IPS DF 4.7 (cell line): ENCODE data around the gene EPHA6.
"Not testable (repeated sequence)": the region's sequence is repeated elsewhere in the genome, so short reads cannot be mapped to it uniquely, and the experiment has no call there.

Experiments used
- DNase-seq: peaks from one replicate; pipeline ENCODE4 v3.0.0-alpha.2; 2013; ENCODE audit warnings: low spot score; ENCODE audit errors: extremely low read depth

The EPHA6 gene

GRCh38 chr3:97425002-97425401 is 610.6 kb downstream of the EPHA6 start:
- DNase-seq: no peak

GRCh38 chr3:97430601-97431000 is 616.2 kb downstream of the EPHA6 start:
- DNase-seq: no peak

- no peak for DNase-seq
Observed at GRCh38 chr3:97432914-97433313, 618.5 kb downstream of the EPHA6 start.

GRCh38 chr3:97438131-97438530 is 623.7 kb downstream of the EPHA6 start:
- no peak for DNase-seq

GRCh38 chr3:97439373-97439772 is 625.0 kb downstream of the EPHA6 start:
- DNase-seq: no peak

- DNase-seq: no peak
Observed at GRCh38 chr3:97464035-97464434, 649.6 kb downstream of the EPHA6 start.

GRCh38 chr3:97470481-97470880 is 656.1 kb downstream of the EPHA6 start:
- DNase-seq: no peak

- DNase-seq: no peak
Observed at GRCh38 chr3:97479740-97480139, 665.3 kb downstream of the EPHA6 start.

GRCh38 chr3:97480696-97481289 is 666.4 kb downstream of the EPHA6 start:
- DNase-seq: not testable (repeated sequence)

- DNase-seq: no peak
Observed at GRCh38 chr3:97481416-97481815, 667.0 kb downstream of the EPHA6 start.

- DNase-seq: no peak
Observed at GRCh38 chr3:97485206-97485605, 670.8 kb downstream of the EPHA6 start.

- DNase-seq: no peak
Observed at GRCh38 chr3:97487587-97487986, 673.2 kb downstream of the EPHA6 start.

GRCh38 chr3:97488741-97489140 is 674.3 kb downstream of the EPHA6 start:
- no peak for DNase-seq

- no peak for DNase-seq
Observed at GRCh38 chr3:97495896-97496295, 681.5 kb downstream of the EPHA6 start.

GRCh38 chr3:97497138-97497537 is 682.7 kb downstream of the EPHA6 start:
- no peak for DNase-seq

- DNase-seq: no peak
Observed at GRCh38 chr3:97504463-97504862, 690.1 kb downstream of the EPHA6 start.

- DNase-seq: no peak
Observed at GRCh38 chr3:97510795-97511194, 696.4 kb downstream of the EPHA6 start.

GRCh38 chr3:97515076-97515475 is 700.7 kb downstream of the EPHA6 start:
- no peak for DNase-seq

- DNase-seq: no peak
Observed at GRCh38 chr3:97530691-97531090, 716.3 kb downstream of the EPHA6 start.

- not testable (repeated sequence) for DNase-seq
Observed at GRCh38 chr3:97547573-97547972, 733.2 kb downstream of the EPHA6 start.

GRCh38 chr3:97550408-97550807 is 736.0 kb downstream of the EPHA6 start:
- DNase-seq: no peak

- DNase-seq: no peak
Observed at GRCh38 chr3:97552186-97552585, 737.8 kb downstream of the EPHA6 start.

GRCh38 chr3:97575742-97576141 is 761.3 kb downstream of the EPHA6 start:
- no peak for DNase-seq

- no peak for DNase-seq
Observed at GRCh38 chr3:97576221-97576620, 761.8 kb downstream of the EPHA6 start.
